Parathyroid adenoma (tissue), 2 donors: Measurements from ENCODE around the gene SMIM8.

Experiments
- H2AFZ ChIP-seq: fragments of 300-600 bp; sonication (generic); one replicate; pipeline ENCODE4 v1.7.0; 2017; ENCODE audit warnings: antibody characterized with exemption, mild to moderate bottlenecking
- H3K27ac ChIP-seq: fragments of 300-600 bp; sonication (generic); one replicate; pipeline ENCODE4 v1.7.0; 2017
- H3K27me3 ChIP-seq: fragments of 300-600 bp; sonication (generic); one replicate; pipeline ENCODE4 v1.7.0; 2017; ENCODE audit warnings: low read length; ENCODE audit not compliant: control insufficient read depth, insufficient read depth
- H3K36me3 ChIP-seq: fragments of 300-600 bp; sonication (generic); one replicate; pipeline ENCODE4 v1.7.0; 2017; ENCODE audit warnings: low read length; ENCODE audit not compliant: control insufficient read depth, insufficient read depth
- H3K4me1 ChIP-seq: fragments of 300-600 bp; sonication (generic); one replicate; pipeline ENCODE4 v1.7.0; 2017; ENCODE audit warnings: control low read depth
- H3K4me2 ChIP-seq: fragments of 300-600 bp; sonication (generic); one replicate; pipeline ENCODE4 v1.7.0; 2017; ENCODE audit warnings: low read length
- H3K4me3 ChIP-seq: fragments of 300-600 bp; sonication (generic); one replicate; pipeline ENCODE4 v1.7.0; 2017; ENCODE audit warnings: low read depth, low read length
- H3K79me2 ChIP-seq: fragments of 300-600 bp; sonication (generic); one replicate; pipeline ENCODE4 v1.7.0; 2017; ENCODE audit warnings: control low read depth
- H3K9ac ChIP-seq: fragments of 300-600 bp; sonication (generic); one replicate; pipeline ENCODE4 v1.7.0; 2017; ENCODE audit warnings: mild to moderate bottlenecking
- H3K9me3 ChIP-seq: fragments of 300-600 bp; sonication (generic); one replicate; pipeline ENCODE4 v1.7.0; 2017; ENCODE audit warnings: low read length; ENCODE audit not compliant: control insufficient read depth
- CTCF ChIP-seq: fragments of 300-600 bp; sonication (generic); IDR thresholded peaks from one replicate; pipeline ENCODE4 v1.7.0; 2017; ENCODE audit warnings: antibody characterized with exemption, mild to moderate bottlenecking
- donor health status: primary hyperparathyroidism.

SMIM8 gene

GRCh38 chr6:87357479-87358196 lies 35.2 kb downstream of the SMIM8 start:
- H3K9ac ChIP-seq: no peak overlapping the region
- no peaks in the 10 kb centered on the region for H3K9me3 ChIP-seq
- H3K27me3 ChIP-seq: no peaks in the 10 kb centered on the region
- no peak overlapping the region for H2AFZ ChIP-seq
- no peak overlapping the region for H3K4me2 ChIP-seq
- no peaks in the 10 kb centered on the region for H3K4me1 ChIP-seq
- TF ChIP-seq CTCF: no peak
- H3K36me3 ChIP-seq: no peaks in the 10 kb centered on the region
- no peaks in the 10 kb centered on the region for H3K79me2 ChIP-seq
- no peak overlapping the region for H3K4me3 ChIP-seq
- H3K27ac ChIP-seq: no peak overlapping the region

GRCh38 chr6:87364602-87365252 lies 42.3 kb downstream of the SMIM8 start:
- H2AFZ ChIP-seq: no peak overlapping the region
- H3K9ac ChIP-seq: no peak overlapping the region
- H3K4me3 ChIP-seq: no peak overlapping the region
- no peaks in the 10 kb centered on the region for H3K36me3 ChIP-seq
- no peaks in the 10 kb centered on the region for H3K4me1 ChIP-seq
- H3K27ac ChIP-seq: no peak overlapping the region
- no peaks in the 10 kb centered on the region for H3K9me3 ChIP-seq
- H3K4me2 ChIP-seq: no peak overlapping the region
- no peaks in the 10 kb centered on the region for H3K79me2 ChIP-seq
- TF ChIP-seq CTCF: no peak
- no peaks in the 10 kb centered on the region for H3K27me3 ChIP-seq

- Histone ChIP-seq H3K4me3 (no peak overlapping the region), H3K36me3 (no peaks in the 10 kb centered on the region), H3K27me3 (no peaks in the 10 kb centered on the region), H3K79me2 (no peaks in the 10 kb centered on the region), H3K27ac (no peak overlapping the region), H2AFZ (no peak overlapping the region), H3K9me3 (no peaks in the 10 kb centered on the region), H3K4me1 (no peaks in the 10 kb centered on the region), H3K4me2 (no peak overlapping the region), H3K9ac (no peak overlapping the region)
- TF ChIP-seq CTCF: no peak
These were observed 43.9 kb downstream of the SMIM8 start for GRCh38 chr6:87366072-87366827.

GRCh38 chr6:87366899-87367298 lies 44.5 kb downstream of the SMIM8 start:
- no peak overlapping the region for H3K4me2 ChIP-seq
- H3K4me3 ChIP-seq: no peak overlapping the region
- H3K79me2 ChIP-seq: no peaks in the 10 kb centered on the region
- H3K27me3 ChIP-seq: no peaks in the 10 kb centered on the region
- no peaks in the 10 kb centered on the region for H3K4me1 ChIP-seq
- no peak for TF ChIP-seq CTCF
- no peak overlapping the region for H3K9ac ChIP-seq
- no peak overlapping the region for H3K27ac ChIP-seq
- no peak overlapping the region for H2AFZ ChIP-seq
- H3K36me3 ChIP-seq: no peaks in the 10 kb centered on the region
- H3K9me3 ChIP-seq: no peaks in the 10 kb centered on the region
